ENCODE results near the gene CHKB. TPM values are rescaled to one million over a fixed set of nuclear protein-coding genes. Genes with fewer than 3 reads are reported as not detected.

Gene CHKB
- total RNA-seq, 1 donor = 63.8 TPM

DNA sequence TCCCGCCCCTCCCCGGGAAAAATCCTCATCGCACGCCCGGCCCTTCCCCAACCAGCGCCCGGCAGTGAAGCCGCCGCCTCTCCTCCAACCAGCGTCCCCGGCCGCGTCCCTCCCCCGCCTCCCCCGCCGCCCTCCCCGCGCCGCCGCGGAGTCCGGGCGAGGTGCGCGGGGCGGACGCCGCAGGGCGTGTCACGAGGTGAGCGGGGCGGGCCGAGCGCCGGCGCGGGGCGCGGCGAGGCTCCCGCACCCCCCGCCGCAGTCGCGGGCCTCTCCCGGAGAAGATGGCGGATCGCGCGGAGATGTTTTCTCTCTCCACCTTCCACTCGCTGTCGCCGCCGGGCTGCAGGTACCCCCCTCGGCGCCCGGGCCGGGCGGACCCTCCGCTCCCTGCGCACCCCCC is 17.9 kb upstream of the CHKB start, which contains the start of gene MAPK8IP2:
Gene MAPK8IP2 (plus strand): TSS at position 256 of the 400 bp plus-strand sequence. CDS start 26 bp downstream, at position 282.
- no peak for DNase-seq (ENCODE audit: low read depth in 2 of 3, low spot score in 2 of 3)

DNA sequence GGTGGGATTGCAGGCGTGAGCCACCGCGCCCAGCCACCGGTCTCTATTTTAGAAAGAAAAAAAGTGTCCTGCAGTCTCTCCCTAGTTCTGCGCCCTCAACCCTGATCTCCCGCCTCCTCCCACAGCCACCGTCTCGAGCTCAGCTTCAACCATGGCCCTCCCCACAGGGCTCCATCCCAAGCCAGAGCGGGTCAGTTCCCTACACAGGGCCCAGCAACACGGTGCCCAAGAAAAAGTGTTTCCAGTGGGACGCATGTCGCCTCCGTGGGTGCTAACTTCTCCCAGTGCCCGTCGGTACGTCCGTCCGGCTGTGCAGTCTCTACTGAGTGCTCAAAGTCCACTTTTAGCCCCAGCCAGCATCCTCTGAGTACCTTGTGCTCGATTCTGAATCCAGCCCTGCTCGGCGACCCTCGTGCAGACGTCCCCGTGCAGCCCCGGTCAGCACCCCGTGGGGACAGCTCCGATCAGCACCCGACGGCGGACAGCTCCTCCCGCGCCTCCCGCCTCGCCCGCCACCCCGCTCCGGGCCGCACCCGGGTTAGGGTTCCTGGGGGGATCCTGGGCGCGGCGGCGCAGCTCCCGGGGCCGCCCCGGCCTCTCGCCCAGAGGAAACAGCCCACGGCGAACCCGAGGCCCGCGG is 17.3 kb upstream of the CHKB start:
- DNase-seq (ENCODE audit: low read depth in 2 of 3, low spot score in 2 of 3) = peak; percentile 30 to 57 (median 51)

DNA sequence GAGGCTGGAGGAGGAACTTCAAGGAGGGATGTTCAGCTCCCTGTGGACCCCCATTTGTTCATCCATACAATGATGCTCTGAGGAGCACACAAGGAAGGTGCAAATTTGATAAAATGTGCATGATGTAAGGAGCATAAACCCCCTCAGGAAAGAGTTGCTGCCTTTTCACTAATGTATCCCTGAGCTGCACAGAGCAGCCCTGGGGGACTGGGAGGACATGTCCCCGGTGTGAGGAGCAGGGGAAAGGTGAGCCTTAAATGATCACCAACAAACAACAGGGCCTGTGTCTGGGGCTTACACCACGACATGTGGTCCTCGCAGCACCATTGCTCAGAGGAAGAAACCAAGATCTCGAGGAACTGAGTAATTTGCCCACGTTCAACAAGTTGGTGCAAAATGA is 14.4 kb upstream of the CHKB start:
- no peak for DNase-seq (ENCODE audit: low read depth in 2 of 3, low spot score in 2 of 3)

DNA sequence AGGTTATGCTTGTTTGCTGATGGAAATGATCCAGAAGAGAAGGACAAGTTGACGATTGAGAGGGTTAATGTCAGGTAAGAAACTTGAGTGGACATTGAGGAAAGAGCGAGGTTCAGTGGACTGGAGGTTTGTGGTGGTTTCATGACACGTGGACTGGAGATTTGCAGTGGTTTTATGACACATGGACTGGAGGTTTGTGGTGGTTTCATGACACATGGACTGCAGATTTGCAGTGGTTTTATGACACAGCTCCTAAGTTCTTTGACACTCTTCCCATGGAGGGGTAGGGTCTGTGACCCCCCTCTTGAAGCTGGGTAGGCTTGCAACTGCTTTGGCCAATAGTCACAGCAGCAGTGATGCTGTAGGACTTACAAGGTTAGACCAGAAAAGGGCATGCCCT is 12.5 kb upstream of the CHKB start:
- DNase-seq (ENCODE audit: low read depth in 2 of 3, low spot score in 2 of 3) = no peak

DNA sequence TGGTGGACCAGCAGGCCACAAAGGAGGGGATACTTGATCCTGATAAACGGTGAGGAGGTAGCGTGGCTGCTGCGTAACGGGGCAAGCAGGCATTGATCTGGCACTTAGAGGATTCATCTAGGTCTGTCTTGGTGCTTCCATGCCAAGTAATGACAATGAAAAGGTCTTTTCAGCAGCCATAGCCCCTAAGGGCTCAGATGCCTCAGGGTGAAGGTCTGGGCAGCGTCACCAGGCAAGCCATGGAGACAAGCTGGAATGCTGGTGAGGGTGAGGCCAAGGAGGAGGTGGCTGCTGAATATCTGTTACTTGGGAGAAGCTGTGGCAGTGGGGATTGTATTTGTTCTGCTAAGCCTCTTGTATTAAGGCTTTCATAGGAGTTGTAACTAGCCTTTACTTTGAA is 4.8 kb upstream of the CHKB start:
- DNase-seq (ENCODE audit: low read depth in 2 of 3, low spot score in 2 of 3) = no peak

DNA sequence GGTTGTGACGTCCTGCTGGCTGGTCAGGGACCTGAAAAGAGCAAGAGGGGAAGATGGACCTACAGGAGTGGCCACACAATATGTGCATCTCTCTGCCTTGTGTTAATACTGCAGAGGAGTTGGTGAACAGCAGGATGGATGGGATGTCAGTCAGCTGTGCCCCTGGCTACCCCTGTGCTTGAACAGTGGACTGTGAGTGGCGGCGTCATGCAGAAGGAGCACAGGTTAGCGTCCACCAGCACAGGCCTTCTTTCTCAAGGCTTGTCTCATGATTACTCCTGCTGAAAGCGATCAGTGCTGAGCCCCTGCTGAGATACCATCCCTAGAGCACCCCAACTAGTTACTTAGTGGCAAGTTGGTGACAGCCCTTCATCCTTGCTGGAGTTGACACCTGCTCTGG is 3.8 kb upstream of the CHKB start:
- no peak for DNase-seq (ENCODE audit: low read depth in 2 of 3, low spot score in 2 of 3)

DNA sequence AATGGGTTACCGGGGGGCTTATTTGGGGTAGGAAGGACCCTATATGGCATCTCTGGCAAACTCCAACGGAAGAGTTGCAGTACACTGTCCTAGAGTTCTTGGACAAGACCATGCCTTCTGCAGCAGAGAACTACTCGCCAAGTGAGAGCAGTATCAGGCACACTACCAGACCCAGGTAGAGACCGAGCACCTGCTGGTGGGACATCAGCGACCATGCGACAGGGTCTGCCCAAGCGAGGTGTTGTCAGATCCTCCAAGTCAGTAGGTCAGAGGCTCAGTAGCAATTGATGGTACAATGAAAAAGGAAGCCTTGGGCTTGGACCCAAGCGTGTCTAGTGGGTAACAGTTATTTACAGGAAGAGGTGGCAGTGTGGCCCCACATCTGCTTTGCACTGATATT is 3.1 kb upstream of the CHKB start:
- DNase-seq (ENCODE audit: low read depth in 2 of 3, low spot score in 2 of 3) = no peak

DNA sequence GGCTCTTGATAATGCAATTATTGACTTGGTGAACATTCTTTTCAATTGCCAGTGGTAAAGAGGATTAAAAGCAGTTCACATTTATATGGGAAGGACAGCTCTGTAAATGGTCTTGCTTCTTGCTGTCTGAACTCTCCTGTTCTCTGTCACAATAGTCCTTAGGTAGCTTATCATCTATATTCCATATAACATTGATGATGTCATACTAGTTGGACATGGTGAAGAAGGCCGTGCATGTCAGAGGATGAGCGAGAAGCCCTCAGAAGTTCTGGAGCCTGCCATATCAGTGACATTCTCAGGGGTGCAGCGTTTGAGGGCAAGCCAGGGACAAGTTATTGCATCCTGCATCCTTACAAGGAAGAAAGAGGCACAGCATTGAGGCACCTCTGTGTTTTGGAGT is 2.6 kb upstream of the CHKB start:
- no peak for DNase-seq (ENCODE audit: low read depth in 2 of 3, low spot score in 2 of 3)

DNA sequence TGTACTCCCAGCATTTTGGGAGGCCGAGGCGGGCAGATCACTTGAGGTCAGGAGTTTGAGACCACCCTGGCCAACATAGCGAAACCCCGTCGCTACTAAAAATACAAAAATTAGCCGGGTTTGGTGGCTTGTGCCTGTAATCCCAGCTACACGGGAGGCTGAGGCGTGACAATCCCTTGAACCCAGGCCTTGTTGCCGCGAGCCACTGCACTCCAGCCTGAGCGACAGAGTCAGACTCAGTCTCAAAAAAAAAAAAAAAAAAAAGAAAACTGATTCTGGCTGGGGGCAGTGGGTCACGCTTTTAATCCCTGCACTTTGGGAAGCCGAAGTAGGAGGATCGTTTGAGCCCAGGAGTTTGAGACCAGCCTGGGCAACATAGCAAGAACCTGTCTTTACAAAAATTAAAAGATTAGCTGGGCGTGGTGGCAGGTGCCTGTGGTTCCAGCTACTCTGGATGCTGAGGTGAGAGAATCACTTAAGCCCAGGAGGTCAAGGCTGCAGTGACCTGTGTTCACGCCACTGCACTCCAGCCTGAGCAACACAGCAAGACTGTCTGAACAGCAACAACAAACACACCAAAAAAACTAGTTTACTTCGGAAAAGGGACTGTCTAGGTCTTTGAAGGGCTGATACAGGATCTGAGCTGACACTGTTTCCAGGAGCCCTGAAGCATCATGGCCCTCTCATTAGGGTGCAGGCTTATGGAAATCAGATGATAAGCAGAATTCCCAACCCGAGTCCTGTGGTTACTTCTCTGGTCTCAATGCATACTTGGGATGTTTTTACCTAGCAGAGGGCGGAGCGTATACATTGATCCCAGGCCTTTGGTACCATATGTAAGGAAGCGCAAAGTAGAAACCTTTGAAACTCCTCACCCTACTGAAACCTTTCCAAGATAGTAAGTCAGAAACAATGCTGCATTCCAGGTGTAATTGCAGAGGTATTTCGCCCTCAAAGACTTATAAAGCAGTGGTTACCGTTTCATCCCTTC is 1.8 kb upstream of the CHKB start:
- no peak for DNase-seq (ENCODE audit: low read depth in 2 of 3, low spot score in 2 of 3)

DNA sequence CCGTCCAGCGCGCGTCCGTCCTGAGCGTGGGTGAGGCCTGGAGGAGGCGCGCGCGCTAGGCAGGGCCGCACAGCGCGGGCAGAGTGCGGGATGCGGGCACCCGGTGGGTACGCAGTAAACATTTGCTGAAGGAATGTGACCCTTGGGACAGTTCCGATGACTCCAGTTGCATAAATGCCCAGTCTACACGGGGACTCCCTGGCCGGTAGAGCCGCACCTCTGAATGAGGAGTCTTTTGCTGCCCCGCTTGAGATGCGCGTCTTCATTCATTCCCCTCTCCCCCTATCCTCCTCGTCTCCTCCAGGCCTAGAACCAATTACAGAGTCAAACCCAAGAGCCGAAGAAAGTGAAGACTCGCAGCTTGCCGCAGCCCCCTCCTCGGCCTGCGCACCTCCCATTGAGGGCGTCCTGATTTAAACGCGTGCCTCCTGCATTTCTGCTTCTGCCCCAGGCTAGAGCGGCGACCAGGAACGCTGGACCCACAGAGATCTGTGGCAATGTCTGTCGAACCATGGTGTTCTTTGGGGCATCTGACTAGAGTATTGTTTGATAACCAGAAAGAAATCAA is 729 bp upstream of the CHKB start:
- peak in 1 of 3 donors; percentile 23 for DNase-seq (ENCODE audit: low read depth in 2 of 3, low spot score in 2 of 3)

DNA sequence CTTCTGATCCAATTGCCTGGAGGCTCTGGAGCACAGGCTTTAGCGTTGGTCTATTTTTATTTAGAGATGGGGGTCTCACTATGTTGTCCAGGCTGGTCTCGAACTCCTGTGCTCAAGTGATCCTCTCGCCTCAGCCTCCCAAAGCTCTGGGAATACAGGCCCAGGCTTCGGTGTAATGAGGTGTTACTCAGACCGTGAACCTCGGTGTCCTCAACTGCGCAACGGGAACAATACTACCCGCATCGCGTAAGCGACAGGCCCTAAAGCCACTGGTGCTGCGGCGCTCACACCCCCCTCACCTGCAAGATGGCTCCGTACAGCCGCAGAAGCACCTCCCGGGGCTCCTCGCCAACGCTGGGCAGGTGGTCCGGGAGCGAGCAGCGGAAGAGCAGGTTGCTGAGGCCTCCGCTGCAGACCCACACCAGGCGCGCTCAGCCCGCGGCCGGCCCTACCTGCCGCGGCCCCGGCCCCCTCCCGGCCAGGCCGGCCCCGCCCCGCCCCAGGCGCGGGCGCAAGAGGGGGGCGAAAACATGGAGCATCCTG is 628 bp downstream of the CHKB start:
- DNase-seq (ENCODE audit: low read depth in 2 of 3, low spot score in 2 of 3) = peak in 2 of 3 donors; percentile 17 to 22

DNA sequence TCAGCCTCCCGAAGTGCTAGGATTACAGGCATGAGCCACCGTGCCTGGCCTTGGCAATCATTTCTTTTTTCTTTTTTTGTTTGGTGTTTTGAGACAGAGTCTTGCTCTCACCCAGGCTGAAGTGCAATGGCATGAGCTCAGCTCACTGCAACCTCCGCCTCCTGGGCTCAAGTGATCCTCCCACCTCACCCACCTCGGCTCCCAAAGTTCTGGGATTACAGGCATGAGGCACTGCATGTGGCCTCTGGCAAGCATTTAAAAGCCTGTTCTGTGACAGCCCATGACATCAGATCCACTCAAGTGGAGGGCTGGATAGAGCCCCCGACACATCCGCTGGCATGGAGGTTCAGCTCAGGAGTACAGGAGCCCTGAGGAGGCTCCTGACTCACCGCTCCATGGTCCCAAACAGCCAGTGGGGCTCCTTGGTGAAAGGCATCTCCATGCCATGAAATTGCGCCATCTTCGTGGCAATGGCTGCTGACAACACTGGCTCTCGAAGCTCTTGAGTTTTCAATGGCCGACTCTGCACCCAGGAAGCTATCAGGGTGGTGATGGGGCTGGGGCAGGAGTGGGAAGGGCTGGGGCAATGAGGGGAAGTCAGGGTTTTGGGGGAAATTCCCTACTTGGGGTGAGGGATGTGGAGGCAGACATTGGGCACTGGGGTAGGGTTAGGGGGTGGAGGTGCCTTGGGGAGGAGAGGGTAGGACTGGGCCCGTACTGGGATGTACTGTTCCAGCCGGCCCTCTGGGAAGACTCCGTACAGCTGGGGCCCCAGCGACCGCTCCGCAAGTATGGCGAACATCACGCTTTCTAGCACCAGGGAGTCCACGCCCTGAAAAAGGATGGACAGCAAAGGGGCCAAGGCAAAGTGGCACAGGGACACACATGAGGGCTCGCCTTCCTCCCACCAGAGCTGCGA is 1.4 kb downstream of the CHKB start:
- no peak for DNase-seq (ENCODE audit: low read depth in 2 of 3, low spot score in 2 of 3)

DNA sequence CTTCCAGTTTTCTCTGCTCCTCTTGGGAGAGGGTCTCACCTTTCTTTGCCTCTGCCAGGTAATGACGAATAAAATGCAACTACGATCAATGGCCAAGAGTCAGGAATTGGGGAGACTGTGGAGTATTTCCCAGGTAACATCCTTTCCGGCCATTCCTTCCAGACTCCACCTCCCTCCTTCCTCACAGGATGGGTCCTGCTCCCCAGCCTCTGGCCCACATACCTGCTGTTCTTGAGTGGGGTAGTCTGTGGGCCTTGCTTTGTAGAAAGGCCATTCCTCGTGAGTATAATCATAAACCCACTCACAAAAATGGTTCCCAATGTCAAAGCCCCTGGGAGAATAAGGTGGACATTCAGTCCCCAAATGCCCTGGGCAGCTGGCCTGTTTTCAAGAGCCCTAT is 2.9 kb downstream of the CHKB start:
- DNase-seq (ENCODE audit: low read depth in 2 of 3, low spot score in 2 of 3) = no peak

DNA sequence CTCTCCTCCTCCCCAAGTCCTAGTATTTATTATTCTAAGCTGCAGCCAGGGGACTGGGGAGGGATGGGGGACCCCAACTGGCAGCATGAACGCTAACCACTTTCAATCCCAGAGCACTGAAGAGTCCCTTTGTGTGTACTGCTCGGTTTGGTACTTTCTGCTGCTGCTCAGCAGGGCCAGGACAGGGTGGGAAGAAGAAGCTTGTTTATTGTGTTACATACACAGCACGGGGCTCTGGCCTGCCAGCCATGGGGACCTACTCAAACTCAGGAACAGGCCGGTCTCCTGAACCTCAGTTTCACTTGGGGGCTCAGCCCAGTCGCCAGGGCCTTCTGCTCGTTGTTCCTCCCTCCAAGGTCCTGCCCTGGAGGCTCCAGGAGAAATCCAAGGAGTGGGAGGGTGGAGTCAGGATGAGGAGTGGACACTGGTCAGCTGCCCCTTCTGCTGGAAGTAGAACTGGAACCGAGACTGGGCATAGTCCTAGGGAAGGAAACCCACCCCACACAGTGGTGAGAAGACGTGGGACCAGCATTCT is 3.8 kb downstream of the CHKB start:
- DNase-seq (ENCODE audit: low read depth in 2 of 3, low spot score in 2 of 3) = no peak

DNA sequence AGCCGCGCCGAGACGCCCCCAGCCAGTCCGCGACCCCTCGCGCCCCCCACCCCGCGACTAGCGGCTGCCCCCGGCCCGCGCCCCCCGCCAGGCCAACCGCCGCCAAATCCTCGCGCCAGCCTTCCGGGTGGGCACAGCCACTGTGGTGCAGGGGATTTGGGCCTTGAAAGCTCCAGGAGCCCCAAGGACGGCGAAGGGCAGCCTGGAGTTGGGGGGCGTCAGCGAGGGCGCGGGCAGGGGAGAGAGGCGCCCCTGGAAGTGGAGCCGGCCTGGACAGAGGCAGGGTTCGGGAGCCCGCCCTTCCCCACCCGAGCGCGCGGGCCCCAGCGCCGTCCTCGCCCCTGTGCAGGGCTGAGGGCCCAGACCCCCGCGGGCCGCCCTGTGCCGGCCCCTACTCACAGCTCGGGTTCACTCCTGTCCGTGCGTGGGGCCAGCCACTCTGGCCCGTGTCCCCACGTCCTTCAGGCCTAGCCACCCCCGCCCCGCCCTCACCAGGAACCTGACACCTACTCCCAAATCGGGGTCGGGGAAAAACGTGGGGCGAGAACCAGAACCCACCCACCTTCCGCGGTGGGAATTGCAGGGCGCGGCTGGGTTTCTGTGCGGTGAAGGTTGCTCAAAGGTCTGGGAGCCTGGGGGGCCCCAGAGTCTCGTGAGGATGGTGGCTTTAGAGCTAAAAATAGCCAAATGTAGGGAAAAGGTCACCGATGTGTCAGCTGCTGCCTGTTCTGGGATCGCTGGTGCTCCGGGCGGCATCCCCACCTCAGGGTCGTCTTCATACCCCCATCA is 4.5 kb downstream of the CHKB start, which contains the start of gene CPT1B:
Gene CPT1B (minus strand): TSS at position 441 of the 789 bp plus-strand sequence. CDS start 512 bp downstream, outside the sequence.
- DNase-seq (ENCODE audit: low read depth in 2 of 3, low spot score in 2 of 3) = no peak

DNA sequence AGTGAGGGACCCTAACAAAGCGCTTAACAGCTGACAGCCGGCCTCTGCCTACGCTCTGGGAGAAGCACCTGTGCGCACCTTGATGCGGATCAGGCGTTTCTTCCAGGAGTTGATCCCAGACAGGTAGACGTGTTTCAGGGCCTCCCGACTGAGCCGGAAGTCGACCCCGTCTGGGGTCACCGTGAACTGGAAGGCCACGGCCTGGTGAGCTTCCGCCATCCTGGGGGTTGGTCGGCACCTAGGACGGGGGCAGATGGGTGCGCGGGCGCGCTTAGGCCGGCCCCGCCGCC is 5.0 kb downstream of the CHKB start:
- DNase-seq (ENCODE audit: low read depth in 2 of 3, low spot score in 2 of 3) = no peak

DNA sequence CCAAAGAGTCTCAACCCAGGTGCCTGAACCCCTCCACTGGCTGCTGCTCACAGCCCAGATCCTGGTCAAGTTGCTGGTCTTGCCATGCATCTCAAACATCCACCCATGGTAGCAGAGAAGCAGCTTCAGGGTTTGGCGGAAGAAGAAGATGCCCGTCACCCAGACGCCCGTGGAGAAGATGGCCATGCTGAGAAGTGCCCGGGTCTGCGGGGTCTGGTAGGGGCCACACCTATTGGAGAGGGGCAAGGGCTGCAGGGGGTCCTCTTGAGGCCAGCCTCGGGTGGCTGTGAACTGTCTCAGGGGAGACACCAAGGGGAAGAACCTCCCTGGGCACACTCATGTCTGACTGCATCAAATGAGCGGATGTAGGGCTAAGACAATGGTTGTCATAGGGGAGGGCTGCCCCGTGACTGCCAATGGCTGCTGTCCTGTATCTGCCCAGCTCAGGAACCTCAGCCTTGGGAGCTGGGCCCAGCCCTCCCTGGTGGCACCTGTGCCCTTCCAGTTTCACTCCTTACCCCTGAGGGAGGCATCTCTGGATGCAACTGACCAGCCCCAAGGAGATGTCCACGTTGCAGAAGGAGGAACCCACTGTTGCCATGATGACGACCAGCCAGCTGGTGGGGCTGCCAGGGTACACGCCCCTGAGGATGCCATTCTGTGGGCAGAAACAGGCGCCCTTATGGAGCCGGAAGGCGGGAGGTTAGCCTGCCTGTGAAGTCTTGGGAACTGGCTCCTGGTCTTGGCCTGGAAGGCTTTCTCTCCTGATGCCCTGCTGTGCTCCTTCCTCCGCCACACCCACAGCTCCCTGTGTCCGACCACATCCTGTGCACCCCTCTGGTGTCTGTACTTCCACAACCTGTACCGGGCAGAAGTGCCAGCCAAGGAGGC is 5.6 kb downstream of the CHKB start:
- DNase-seq (ENCODE audit: low read depth in 2 of 3, low spot score in 2 of 3) = no peak

DNA sequence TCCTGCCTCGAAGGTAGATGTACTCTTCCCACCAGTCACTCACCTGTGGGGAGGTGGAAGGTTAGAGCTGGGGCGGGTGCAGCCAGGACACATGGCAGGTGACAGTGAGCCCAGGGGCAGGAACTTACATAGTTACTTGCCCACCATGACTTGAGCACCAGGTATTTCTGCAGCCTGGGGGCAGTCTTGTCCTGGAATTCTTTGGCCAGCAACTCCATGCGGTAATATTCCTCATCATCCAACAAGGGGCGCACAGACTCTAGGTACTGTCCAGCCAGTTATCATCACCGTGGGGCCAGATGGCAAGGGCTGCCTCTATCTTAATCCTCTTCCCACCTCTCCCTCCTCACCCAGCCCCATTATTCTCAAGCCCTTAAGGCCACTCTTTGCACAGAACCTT is 6.6 kb downstream of the CHKB start:
- DNase-seq (ENCODE audit: low read depth in 2 of 3, low spot score in 2 of 3) = peak in 2 of 3 donors; percentile 31 to 33

All from hematopoietic multipotent progenitor cell (in vitro differentiated cells).